ENCODE results near the gene ZNF547.

DNA sequence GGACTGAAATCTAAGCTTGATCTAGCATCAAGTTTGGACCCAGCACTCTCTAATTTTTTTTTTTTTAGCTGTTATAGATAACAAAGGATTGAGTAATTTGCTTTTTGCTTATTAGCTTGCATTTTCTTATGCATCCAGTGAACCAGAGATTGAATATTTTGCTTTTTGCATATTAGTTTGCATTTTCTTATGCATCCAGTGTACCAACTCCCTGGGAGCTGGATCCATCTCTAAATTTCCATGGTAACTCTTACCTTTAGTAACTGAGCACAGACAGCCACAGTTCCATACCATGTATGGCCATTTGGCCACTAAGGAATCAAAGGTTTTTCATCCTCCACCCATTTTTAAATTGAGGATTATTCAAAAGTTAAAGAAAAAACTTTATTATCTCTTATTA, 17.6 kb downstream of the ZNF547 start:
- no peak for TF ChIP-seq GATA2 (IDR thresholded peaks at IDR 0.05; ENCODE audit: insufficient read depth, insufficient read length, low read depth, low read length)
- TF ChIP-seq POLR2A (IDR thresholded peaks at IDR 0.05; ENCODE audit: low read depth, low read length): no peak
- no peak for TF ChIP-seq POLR2AphosphoS5 (IDR thresholded peaks at IDR 0.05; ENCODE audit: insufficient read depth, low read depth, low read length)
- no peak for TF ChIP-seq EZH2 (IDR thresholded peaks at IDR 0.05; ENCODE audit: borderline replicate concordance, low read depth, low read length, severe bottlenecking)
- TF ChIP-seq FOS (IDR thresholded peaks at IDR 0.05; ENCODE audit: borderline replicate concordance, insufficient read depth, low read length): no peak
- TF ChIP-seq, protein P1, sequence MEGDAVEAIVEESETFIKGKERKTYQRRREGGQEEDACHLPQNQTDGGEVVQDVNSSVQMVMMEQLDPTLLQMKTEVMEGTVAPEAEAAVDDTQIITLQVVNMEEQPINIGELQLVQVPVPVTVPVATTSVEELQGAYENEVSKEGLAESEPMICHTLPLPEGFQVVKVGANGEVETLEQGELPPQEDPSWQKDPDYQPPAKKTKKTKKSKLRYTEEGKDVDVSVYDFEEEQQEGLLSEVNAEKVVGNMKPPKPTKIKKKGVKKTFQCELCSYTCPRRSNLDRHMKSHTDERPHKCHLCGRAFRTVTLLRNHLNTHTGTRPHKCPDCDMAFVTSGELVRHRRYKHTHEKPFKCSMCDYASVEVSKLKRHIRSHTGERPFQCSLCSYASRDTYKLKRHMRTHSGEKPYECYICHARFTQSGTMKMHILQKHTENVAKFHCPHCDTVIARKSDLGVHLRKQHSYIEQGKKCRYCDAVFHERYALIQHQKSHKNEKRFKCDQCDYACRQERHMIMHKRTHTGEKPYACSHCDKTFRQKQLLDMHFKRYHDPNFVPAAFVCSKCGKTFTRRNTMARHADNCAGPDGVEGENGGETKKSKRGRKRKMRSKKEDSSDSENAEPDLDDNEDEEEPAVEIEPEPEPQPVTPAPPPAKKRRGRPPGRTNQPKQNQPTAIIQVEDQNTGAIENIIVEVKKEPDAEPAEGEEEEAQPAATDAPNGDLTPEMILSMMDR (IDR thresholded peaks at IDR 0.05; ENCODE audit: extremely low read depth in 1 of 2, insufficient read depth in 1 of 2, low read depth in 1 of 2, low read length in 2 of 2): no peak

All from endothelial cell of umbilical vein (primary cell).